Activated T-helper 1 cell treated with Interleukin-2 at 50 U/mL for 16 hours (primary cell): ENCODE results near the gene DENR.
"Not testable (repeated sequence)": the region's sequence is repeated elsewhere in the genome, so short reads cannot be mapped to it uniquely, and the experiment has no call there.

Source experiments
- DNase-seq: peaks from one replicate; pipeline ENCODE4 v3.0.0-alpha.2; 2020; ENCODE audit warnings: low read depth

The DENR gene

DNA sequence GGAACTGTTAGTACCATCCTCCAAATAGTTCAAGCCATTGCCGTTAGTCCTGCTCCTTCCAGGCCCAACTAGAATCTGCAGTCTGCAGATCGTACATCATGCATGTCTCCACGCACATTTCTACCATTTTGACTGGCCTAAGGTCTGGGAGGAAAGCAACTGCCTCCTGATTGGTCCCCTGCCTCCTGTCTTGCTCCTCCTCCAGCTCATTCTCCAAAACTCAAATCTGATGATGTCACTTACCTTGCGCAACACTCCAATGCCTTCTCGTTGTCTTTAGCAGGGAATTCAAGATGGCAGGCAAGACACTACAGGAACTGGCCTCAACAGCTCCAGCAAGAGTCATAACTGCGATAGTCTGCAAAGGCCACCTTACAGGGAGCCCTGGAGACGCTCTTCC lies 12.3 kb upstream of the DENR start:
- no peak for DNase-seq

DNA sequence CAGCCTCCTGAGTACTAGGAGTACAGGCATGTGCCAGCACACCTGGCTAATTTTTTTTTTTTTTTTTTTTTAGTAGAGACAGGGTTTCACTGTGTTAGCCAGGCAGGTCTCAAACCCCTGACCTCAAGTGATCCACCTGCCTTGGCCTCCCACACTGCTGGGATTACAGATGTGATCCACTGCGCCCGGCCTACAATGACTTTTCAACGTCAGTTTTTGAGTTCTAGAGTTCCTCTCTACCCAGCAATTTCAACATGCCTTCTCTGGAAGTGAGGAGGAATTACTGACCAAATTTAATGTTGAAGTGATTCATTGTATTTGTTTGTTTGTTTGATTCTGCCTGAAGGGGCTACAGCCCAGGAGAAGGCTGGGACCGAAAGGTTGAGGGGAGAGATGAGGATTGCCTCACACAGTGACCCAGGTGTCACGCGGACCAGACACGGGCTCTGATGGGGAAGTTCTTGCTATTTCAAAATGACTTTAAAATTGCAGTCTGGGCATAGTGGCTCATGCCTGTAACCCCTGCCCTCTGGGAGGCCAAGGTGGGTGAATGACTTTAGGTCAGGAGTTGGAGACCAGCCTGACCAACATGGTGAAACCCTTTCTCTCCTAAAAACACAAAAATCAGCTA lies 8.6 kb upstream of the DENR start:
- no peak for DNase-seq

- DNase-seq: no peak
Measured at GRCh38 chr12:122747224-122748135, 5.1 kb upstream of the DENR start.

DNA sequence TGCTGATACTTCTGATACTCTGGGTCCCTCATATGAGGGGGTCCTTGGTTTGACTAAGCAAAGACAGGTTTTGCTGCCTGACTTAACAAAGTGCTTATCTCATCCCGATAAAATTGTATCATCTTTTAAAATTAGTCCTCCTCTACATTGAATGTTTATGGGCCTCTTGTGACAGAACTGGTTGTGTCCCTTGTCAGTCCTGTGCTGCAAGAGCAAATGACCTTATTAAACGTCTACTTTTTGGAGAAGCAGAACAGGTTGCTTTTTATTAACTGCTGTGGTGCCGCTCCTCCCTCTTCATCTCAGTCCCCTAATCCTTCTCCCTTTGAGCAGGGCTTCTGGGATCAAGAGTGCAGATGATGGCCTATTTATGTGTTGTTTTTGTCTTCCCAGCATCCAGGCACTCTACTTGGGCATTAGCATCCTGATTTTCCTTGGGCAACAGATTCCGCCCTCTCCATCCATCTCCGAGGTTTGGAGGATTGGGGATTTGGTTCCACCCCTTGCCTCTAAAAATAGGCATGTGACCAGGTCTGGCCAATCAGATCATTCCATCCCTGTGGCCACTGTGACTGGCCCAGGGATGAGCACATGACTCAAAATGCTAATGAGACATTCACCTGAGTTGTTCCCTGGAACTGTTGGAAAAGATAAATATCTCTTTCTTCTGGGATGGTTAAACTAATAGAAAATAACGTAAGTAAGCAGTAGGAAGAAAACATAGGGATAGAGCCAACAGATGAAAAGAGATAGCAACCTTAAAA lies 2.9 kb upstream of the DENR start:
- no peak for DNase-seq

DNA sequence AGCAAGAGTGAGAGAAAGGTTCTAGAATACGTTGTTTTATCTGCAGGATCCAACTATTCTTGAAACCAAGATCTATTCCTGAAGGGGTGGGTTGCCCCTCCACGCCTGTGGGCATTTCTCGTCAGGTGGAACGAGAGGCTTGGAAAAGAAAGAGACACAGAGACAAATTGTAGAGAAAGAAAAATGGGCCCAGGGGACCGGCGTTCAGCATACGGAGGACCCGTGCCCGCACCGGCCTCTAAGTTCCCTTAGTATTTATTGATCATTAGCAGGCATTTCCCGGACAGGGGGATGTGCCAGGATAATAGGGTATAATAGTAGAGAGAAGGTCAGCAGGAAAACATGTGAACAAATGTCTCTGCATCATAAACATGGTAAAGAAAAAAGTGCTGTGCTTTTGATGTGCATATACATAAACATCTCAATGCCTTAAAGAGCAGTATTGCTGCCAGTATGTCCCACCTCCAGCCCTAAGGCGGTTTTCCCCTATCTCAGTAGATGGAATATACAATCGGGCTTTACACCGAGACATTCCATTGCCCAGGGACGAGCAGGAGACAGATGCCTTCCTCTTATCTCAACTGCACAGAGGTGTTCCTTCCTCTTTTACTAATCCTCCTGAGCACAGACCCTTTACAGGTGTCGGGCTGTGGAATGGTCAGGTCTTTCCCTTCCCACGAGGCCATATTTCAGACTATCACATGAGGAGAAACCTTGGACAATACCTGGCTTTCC lies 1.7 kb upstream of the DENR start:
- not testable (repeated sequence) for DNase-seq

DNA sequence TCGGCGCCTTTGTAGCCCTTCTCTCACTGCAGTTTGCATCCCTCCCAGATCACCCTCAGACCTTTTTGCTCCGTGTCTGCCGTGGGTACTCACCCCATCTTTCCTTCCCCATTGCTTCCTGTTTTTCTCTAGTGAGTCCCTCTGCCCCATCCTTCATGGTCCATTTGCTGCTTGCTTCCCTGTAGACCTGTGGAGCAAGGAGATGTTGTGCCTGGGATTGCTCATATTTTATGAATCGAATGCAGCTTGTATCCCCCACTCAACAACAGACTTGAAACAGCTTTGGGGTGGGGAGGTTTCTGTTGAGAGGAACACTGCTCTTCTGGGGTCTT lies 661 bp downstream of the DENR start:
- no peak for DNase-seq

DNA sequence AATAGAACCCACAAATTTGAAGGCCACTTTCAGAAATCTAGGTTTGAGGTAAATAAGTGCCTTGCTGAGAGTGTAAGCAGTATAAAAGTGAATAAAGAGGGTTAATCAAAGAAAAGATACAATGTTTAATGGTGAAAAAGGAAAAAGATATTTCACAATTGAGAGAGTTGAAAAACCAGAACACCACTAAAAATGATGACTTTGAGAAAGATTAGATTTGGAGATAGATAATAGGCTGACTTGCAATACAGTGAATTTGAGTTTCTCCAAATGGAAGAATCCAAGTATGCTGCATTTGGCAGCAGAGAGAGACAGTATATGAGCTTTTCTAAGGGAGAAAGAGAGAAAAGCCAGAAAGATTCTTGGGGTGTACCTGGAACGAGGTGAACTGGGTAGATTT lies 2.2 kb downstream of the DENR start:
- no peak for DNase-seq

- DNase-seq: no peak
Measured at GRCh38 chr12:122757568-122757967, 4.9 kb downstream of the DENR start.

GRCh38 chr12:122785503-122785902 lies 32.9 kb downstream of the DENR start:
- no peak for DNase-seq

- no peak for DNase-seq
Measured at GRCh38 chr12:122788387-122788786, 35.8 kb downstream of the DENR start.

GRCh38 chr12:122789637-122790036 lies 37.0 kb downstream of the DENR start:
- no peak for DNase-seq

DNA sequence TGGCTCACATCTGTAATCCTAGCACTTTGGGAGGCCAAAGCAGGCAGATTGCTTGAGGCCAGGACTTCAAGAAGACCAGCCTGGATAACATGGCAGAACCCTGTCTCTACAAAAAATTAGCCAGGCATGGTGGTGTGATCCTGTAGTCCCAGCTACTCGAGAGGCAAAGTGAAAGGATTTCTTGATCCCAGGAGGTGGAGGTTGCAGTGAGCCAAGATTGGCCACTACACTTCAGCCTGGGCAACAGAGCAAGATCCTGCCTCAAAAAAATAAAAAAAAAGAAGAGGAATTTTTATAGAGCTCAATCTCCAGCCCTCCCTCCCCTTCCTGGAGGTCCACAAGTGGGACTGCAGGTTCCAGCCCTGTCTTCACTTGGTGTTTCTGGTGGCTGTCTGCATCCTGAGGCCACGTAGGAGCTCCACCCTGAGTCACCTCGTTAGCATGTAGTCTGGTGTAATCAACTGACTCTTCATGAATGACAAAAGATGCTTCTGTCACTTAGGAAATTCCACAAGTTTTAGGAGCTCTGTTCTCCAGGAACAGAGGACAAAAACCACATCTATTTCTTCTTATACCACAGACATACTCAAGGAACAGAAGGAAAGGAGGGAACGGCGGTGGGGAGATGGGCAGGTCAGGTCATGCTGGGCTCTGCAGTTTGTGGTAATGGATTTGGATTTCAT lies 37.9 kb downstream of the DENR start:
- no peak for DNase-seq

DNA sequence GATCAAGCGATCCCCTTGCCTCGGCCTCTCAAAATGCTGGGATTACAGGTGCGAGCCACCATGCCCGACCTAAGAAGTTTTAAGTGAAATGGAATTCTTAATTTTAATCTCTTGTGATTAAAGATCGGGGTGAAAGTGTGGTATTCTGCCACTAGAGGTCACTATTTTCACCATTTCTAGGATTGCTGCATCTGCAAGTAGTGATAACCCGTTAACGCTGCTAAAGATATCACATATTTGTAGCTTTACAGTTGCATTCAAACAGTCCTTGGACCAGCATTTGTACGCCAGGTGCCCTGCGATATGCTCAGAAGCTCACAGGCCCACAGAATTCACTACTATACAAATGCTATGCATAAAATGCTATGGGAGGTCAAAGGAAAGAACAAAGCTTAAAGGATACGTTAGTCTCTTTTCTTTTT lies 41.1 kb downstream of the DENR start:
- DNase-seq: no peak

DNA sequence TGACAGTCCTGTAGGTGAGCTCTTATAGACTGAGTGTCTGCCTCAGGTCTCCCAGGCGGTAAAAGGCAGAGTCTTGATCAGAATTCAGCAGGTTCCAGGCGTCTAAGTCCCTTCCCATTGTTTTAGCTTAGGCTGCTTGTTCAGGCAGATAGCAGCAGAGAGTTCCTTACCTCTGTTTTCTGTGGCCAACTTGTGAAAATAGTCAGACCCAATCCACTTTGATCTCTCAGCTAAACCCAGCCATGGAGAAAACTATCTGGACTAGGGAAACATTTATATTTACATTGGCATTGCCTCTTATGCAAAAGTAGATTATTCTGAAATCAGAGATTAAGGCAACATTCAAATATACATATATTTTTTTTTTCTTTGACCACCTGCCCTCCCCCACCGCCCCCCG lies 43.2 kb downstream of the DENR start:
- DNase-seq: no peak

DNA sequence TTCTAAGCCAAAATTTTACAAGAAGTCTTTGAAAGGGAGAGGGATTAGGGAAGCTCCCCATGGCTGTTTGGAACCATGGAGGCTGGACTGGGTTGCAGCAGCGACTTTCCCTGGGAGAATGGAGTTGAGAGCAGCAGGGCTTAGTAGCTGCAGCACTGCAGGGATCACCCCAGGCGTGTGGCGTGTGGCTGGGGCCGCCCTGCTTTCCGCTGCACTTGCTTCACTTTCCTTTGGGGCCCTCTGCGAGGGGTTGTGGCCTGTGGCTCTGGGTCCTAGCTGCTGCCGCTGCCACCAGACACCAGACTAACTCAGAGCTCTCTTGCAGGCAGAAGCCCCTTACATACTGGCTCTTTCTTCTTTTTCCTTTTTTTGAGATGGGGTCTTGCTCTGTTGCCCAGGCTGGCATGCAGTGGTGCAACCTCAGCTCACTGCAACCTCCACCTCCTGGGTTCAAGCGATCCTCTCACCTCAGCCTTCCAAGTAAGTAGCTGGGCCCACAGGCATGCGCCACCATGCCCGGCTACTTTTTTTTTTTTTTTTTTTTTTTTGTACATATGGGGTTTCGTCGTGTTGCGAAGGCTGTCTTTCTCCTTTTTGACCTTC lies 47.1 kb downstream of the DENR start:
- no peak for DNase-seq

GRCh38 chr12:122803937-122804336 lies 51.3 kb downstream of the DENR start:
- DNase-seq: no peak

- not testable (repeated sequence) for DNase-seq
Measured at GRCh38 chr12:122804957-122805356, 52.3 kb downstream of the DENR start.

GRCh38 chr12:122807651-122808050 lies 55.0 kb downstream of the DENR start:
- DNase-seq: no peak

GRCh38 chr12:122811777-122812176 lies 59.2 kb downstream of the DENR start:
- DNase-seq: no peak

GRCh38 chr12:122813310-122813713 lies 60.7 kb downstream of the DENR start:
- DNase-seq: no peak

GRCh38 chr12:122819209-122819785 lies 66.7 kb downstream of the DENR start:
- DNase-seq: no peak
